Stimulated activated CD4-positive, alpha-beta T cell treated with anti-CD3 and anti-CD28 coated beads, Interleukin-12 subunit alpha, Interleukin-12 subunit beta, amount 100 ng/mL, for 4 hours (primary cell): ENCODE results near the gene SENP7.
"Not testable (repeated sequence)": the region's sequence is repeated elsewhere in the genome, so short reads cannot be mapped to it uniquely, and the experiment has no call there.

Experiments used
- DNase-seq: peaks from one replicate; pipeline ENCODE4 v3.0.0-alpha.2; 2020

Gene SENP7

GRCh38 chr3:101512646-101513418 is at the start of gene SENP7:
Gene SENP7 (minus strand): TSS chr3:101513212. CDS start chr3:101513130, 82 bp downstream.
- peak; percentile 70 for DNase-seq

GRCh38 chr3:101561630-101562328 is 48.8 kb upstream of the SENP7 start, which contains the start of gene TRMT10C:
Gene TRMT10C (plus strand): TSS chr3:101561868. CDS start chr3:101564782, 2,914 bp downstream.
- DNase-seq = peak; percentile 88

- no peak for DNase-seq
Measured at GRCh38 chr3:101556064-101556463, 43.1 kb upstream of the SENP7 start.

GRCh38 chr3:101553381-101553780 is 40.4 kb upstream of the SENP7 start:
- not testable (repeated sequence) for DNase-seq

GRCh38 chr3:101551359-101552081 is 38.5 kb upstream of the SENP7 start:
- DNase-seq = not testable (repeated sequence)

GRCh38 chr3:101549473-101549872 is 36.5 kb upstream of the SENP7 start:
- DNase-seq = no peak

- DNase-seq = no peak
Measured at GRCh38 chr3:101548527-101549105, 35.6 kb upstream of the SENP7 start.

GRCh38 chr3:101544161-101544850 is 31.3 kb upstream of the SENP7 start:
- DNase-seq = no peak

GRCh38 chr3:101542957-101543356 is 29.9 kb upstream of the SENP7 start:
- DNase-seq = no peak

- not testable (repeated sequence) for DNase-seq
Measured at GRCh38 chr3:101536955-101537354, 23.9 kb upstream of the SENP7 start.

- no peak for DNase-seq
Measured at GRCh38 chr3:101536266-101536665, 23.3 kb upstream of the SENP7 start.

- DNase-seq = no peak
Measured at GRCh38 chr3:101535221-101535620, 22.2 kb upstream of the SENP7 start.

- DNase-seq = no peak
Measured at GRCh38 chr3:101533603-101533968, 20.6 kb upstream of the SENP7 start.

GRCh38 chr3:101532783-101533602 is 20.0 kb upstream of the SENP7 start:
- DNase-seq = no peak

- no peak for DNase-seq
Measured at GRCh38 chr3:101531473-101532086, 18.6 kb upstream of the SENP7 start.

GRCh38 chr3:101530686-101531047 is 17.7 kb upstream of the SENP7 start:
- no peak for DNase-seq

GRCh38 chr3:101529816-101530685 is 17.0 kb upstream of the SENP7 start:
- no peak for DNase-seq

GRCh38 chr3:101527906-101528305 is 14.9 kb upstream of the SENP7 start:
- no peak for DNase-seq

- DNase-seq = no peak
Measured at GRCh38 chr3:101527441-101527840, 14.4 kb upstream of the SENP7 start.

- DNase-seq = no peak
Measured at GRCh38 chr3:101521211-101521701, 8.2 kb upstream of the SENP7 start.
